ENCODE results near the gene MCUB. TPM values are rescaled to one million over a fixed set of nuclear protein-coding genes. Genes with fewer than 3 reads are reported as not detected.
A peak's percentile ranks its signal among the peaks of the same experiment; 100 is the strongest.

MCUB gene
- total RNA-seq, 1 donor from 2014 or later = 29.2 TPM

GRCh38 chr4:109698656-109699055, 138.6 kb downstream of the MCUB start:
- no peaks in the 10 kb centered on the region for H3K27me3 ChIP-seq (ENCODE audit: control insufficient read depth, insufficient read depth, low read length)
- no peak overlapping the region for H3K4me3 ChIP-seq (ENCODE audit: low read depth, low read length)
- no peak for DNase-seq (ENCODE audit: low read depth)
- TF ChIP-seq, protein P1, sequence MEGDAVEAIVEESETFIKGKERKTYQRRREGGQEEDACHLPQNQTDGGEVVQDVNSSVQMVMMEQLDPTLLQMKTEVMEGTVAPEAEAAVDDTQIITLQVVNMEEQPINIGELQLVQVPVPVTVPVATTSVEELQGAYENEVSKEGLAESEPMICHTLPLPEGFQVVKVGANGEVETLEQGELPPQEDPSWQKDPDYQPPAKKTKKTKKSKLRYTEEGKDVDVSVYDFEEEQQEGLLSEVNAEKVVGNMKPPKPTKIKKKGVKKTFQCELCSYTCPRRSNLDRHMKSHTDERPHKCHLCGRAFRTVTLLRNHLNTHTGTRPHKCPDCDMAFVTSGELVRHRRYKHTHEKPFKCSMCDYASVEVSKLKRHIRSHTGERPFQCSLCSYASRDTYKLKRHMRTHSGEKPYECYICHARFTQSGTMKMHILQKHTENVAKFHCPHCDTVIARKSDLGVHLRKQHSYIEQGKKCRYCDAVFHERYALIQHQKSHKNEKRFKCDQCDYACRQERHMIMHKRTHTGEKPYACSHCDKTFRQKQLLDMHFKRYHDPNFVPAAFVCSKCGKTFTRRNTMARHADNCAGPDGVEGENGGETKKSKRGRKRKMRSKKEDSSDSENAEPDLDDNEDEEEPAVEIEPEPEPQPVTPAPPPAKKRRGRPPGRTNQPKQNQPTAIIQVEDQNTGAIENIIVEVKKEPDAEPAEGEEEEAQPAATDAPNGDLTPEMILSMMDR (IDR thresholded peaks at IDR 0.05; ENCODE audit: insufficient read depth, low read length, poor library complexity, severe bottlenecking) = no peak
- H3K36me3 ChIP-seq (ENCODE audit: control insufficient read depth, insufficient read depth, low read length) = no peaks in the 10 kb centered on the region

- TF ChIP-seq, protein P1 (IDR thresholded peaks at IDR 0.05; ENCODE audit: insufficient read depth, low read length, poor library complexity, severe bottlenecking) = no peak
- no peak for DNase-seq (ENCODE audit: low read depth)
- no peaks in the 10 kb centered on the region for H3K36me3 ChIP-seq (ENCODE audit: control insufficient read depth, insufficient read depth, low read length)
- H3K4me3 ChIP-seq (ENCODE audit: low read depth, low read length) = no peak overlapping the region
- no peaks in the 10 kb centered on the region for H3K27me3 ChIP-seq (ENCODE audit: control insufficient read depth, insufficient read depth, low read length)
Observed at GRCh38 chr4:109699553-109700225, 139.6 kb downstream of the MCUB start.

DNA sequence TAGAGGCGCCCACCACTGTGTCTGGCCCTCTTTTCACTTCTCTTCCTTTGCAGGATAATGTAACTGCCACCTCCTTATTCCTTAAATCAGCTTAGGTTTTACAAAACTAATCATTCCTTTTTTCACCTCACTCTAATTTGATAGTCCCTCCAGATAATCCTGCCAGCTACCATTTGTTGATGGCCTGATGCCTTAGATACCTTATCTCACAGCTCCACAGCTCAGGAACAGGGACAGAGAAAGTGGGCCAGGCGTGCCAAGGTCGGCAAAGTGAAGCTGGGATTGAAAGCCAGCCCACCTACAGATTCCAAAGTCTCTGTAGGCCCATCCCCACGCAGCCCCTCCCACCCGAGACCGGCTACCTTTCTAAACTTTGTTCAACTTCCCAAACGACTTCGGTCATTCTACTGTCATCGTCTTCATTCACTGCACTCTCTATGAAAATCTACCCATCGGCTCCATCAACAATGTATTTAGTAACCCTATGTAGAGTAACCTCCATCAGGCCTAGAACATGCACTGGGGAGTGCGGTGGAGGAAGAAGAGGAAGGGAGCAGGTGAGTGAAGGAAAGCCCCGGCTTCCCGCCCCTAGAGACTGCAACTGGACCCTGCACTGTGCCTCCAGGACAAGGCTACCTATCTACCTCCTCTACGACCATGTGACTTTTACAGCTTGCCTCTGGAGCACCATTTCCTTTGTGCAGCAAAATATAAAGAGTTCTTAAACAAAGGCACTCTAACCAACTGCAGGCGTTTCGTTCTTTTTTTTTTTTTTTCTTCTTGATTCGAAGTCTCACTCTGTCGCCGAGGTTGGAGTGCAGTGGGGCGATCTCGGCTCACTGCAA, 141.7 kb downstream of the MCUB start:
- peak overlapping the region; percentile 62 for H3K4me3 ChIP-seq (ENCODE audit: low read depth, low read length)
- DNase-seq (ENCODE audit: low read depth) = no peak
- H3K36me3 ChIP-seq (ENCODE audit: control insufficient read depth, insufficient read depth, low read length) = no peaks in the 10 kb centered on the region
- no peaks in the 10 kb centered on the region for H3K27me3 ChIP-seq (ENCODE audit: control insufficient read depth, insufficient read depth, low read length)
- TF ChIP-seq, protein P1 (IDR thresholded peaks at IDR 0.05; ENCODE audit: insufficient read depth, low read length, poor library complexity, severe bottlenecking) = no peak

GRCh38 chr4:109702950-109703663, 143.1 kb downstream of the MCUB start, which contains the start of gene CASP6:
Gene CASP6, minus strand, starts transcription at chr4:109703445. Its CDS starts 50 bp downstream, at chr4:109703395.
- TF ChIP-seq, protein P1 (IDR thresholded peaks at IDR 0.05; ENCODE audit: insufficient read depth, low read length, poor library complexity, severe bottlenecking) = peak; percentile 69
- Histone ChIP-seq H3K4me3 (ENCODE audit: low read depth, low read length) (peak within 1 kb of the TSS; percentile 62), H3K36me3 (ENCODE audit: control insufficient read depth, insufficient read depth, low read length) (no peaks in the 10 kb centered on the region), H3K27me3 (ENCODE audit: control insufficient read depth, insufficient read depth, low read length) (no peaks in the 10 kb centered on the region)
- DNase-seq (ENCODE audit: low read depth) = peak; percentile 7

- H3K27me3 ChIP-seq (ENCODE audit: control insufficient read depth, insufficient read depth, low read length) = no peaks in the 10 kb centered on the region
- TF ChIP-seq, protein P1 (IDR thresholded peaks at IDR 0.05; ENCODE audit: insufficient read depth, low read length, poor library complexity, severe bottlenecking) = no peak
- H3K36me3 ChIP-seq (ENCODE audit: control insufficient read depth, insufficient read depth, low read length) = no peaks in the 10 kb centered on the region
- DNase-seq (ENCODE audit: low read depth) = peak; percentile 7
- peak overlapping the region; percentile 62 for H3K4me3 ChIP-seq (ENCODE audit: low read depth, low read length)
Observed at GRCh38 chr4:109703664-109704361, 143.8 kb downstream of the MCUB start.

All from kidney epithelial cell (primary cell).